Measurements from ENCODE around the gene ZFC3H1.

DNA sequence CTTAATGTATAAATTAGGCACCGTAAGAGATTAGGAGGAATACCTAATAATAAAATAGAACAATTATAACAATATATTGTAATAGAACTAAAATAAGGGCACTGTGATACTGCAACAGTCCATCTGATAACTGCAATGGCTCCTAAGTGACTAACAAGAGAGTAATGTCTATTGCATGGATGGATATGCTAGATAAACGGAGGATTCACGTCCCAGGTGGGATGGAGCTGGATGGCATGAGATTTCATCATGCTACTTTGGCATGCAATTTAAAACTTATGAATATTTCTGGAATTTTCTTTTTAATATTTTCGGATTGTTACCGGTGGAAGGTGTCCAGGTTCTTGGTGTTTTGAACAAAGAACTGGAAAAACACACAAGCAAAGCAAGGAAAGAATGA lies 20.0 kb upstream of the ZFC3H1 start:
- TF ChIP-seq EZH2 (IDR thresholded peaks at IDR 0.05) (no peak), POLR2AphosphoS5 (IDR thresholded peaks at IDR 0.05; ENCODE audit: borderline replicate concordance, low read depth, low read length) (no peak), FOXP2 (optimal IDR thresholded peaks at IDR 0.05; ENCODE audit: control extremely low read depth, extremely low read length, insufficient read depth) (no peak)
